Endometrial microvascular endothelial cells (primary cell): ENCODE measurements around the gene TLCD5. TPM values are rescaled to one million over a fixed set of nuclear protein-coding genes. Genes with fewer than 3 reads are reported as not detected.

Source experiments
- in situ Hi-C: cut with HindIII; loops from 2 replicates; pipeline ENCODE4 v1.10.0; 2017; ENCODE audit warnings: low sequenced_read_pairs, low pct_unique_long_range_greater_than_20kb; ENCODE audit errors: inconsistent ontology term
- total RNA-seq: library from RNA; depleted of rRNA; stranded (reverse); fragments of >200 nt; gene quantifications from one replicate; pipeline ENCODE4 v1.2.3, GENCODE V29; 2015; ENCODE audit errors: inconsistent ontology term

Gene TLCD5
- total RNA-seq, 1 donor from 2014 or later: 14.6 TPM

- in situ Hi-C loops: no loop called here
These were observed 19.8 kb upstream of the TLCD5 start for GRCh38 chr11:120305286-120305685.

- in situ Hi-C loops: no loop called here
These were observed 18.4 kb upstream of the TLCD5 start for GRCh38 chr11:120306519-120307242.

DNA sequence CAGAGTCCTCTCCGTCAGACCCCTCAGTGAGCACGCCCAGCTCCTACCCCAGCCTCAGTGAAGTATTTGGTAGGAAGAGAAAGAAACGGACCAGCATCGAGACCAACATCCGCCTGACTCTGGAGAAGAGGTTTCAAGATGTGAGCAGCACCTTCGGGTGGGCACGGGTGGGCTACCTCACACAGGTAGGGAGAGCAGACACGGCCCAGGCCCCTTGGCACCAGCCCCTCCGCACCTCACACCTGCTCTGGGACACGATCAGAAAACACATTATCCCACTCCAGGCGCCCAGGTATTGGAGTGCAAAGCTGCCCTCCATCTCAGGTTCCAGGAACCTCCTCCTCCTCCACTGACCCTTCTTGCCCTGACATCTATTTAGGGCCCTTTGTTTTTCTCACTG is 17.6 kb upstream of the TLCD5 start:
- in situ Hi-C loops: no loop called here

DNA sequence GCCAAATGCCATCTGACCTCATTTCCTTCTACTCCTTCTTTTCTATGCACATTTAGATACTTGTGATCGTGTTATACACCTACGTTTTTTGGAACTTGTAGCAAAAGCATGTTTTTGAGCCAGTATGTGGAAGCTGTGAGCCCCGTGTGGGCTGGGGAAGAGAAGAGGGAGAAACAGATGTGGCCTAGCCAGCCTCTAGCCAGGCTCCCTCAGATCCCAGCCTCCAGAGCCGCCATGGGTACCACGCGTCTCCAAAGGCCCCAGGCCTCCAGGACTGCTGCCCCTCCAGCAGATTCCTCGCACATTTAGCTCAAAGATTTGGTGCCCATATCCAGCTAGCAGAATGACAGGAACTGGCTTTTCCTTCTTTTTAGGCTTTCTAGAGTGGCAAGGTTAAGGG is 17.0 kb upstream of the TLCD5 start:
- in situ Hi-C loops: no loop called here

DNA sequence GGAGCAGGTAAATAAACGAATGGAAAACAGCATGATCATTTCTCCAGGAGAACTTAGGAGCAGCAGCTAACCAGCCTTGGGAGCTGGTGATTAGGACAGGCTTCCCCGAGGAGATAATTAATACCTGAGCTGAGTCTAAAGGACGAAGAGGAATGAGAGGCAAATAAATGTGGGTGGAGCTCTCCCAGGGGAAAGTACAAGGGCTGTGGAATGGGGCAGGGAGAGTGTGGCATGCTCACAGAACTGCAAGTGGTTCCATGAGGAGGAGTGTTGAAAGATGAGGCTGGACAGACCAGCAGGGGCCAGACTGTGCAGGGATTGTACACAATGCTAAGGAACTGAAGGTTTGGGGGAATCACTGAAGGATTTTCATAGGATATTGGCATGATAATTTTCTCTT is 14.2 kb upstream of the TLCD5 start:
- in situ Hi-C loops: no loop called here

GRCh38 chr11:120314861-120315260 is 10.2 kb upstream of the TLCD5 start:
- in situ Hi-C loops: no loop called here

DNA sequence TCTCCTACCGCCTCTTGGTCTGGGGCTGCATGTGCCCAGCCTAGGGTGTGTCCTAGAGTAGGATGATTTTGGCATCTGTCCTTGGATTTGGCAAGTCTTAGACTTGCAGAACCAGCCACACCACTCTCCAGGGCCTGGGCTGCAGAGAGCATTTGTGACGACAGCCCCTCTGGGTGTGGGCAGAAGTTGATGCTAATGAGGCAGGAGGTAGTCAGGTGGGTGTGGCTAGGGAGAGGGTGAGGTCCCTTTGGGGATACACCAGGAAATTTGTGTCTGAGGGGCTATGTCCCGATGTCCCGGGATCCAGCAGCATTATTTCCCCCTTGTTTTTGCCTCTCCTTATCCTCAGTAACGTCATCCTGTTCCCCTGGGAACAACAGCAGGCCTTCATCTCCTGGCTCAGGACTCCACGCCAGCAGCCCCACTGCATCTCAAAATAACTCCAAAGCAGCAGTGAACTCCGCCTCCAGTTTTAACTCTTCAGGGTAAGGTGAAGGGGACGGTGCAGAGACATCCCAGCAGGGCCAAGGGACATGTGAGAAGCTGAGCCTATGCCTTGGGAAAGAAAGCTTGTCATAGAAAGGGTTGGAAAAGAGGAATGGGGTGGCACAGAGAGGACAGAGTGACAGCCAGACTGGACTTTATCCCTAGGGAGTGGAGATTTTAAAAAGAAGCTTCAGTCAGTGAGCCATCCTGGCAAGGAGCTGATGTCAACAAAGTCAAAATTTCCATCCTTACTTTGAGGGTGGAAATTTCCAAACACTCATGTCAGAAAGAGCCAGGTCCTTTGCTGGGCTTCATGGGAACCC is 8.0 kb upstream of the TLCD5 start:
- in situ Hi-C loops: no loop called here

GRCh38 chr11:120317689-120318480 is 7.2 kb upstream of the TLCD5 start:
- in situ Hi-C loops: no loop called here

DNA sequence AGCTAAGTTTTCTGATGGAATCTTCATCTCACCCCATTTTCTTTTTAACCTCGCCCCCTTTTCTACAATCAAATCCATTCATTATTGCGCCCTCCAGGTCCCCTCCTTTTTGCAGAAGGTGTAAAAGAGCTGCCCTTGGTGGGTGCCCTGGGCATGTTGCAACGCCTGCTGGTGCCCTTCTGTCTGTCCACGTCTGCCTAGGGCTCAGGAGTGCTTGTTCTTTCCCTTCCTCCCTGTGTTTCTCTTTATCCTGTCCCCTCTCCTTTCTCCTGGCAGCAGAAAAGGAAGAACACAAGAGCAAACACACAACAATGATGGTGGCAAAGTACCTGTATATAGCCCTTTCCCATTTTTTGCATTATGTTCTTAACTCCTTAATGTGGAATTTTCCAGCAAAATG is 6.2 kb upstream of the TLCD5 start:
- in situ Hi-C loops: no loop called here

GRCh38 chr11:120326228-120326627 is 1.1 kb downstream of the TLCD5 start:
- in situ Hi-C loops: loop anchor here (25.0 kb wide), 1 partner anchor 161 kb away; no protein-coding TSS in a partner anchor

DNA sequence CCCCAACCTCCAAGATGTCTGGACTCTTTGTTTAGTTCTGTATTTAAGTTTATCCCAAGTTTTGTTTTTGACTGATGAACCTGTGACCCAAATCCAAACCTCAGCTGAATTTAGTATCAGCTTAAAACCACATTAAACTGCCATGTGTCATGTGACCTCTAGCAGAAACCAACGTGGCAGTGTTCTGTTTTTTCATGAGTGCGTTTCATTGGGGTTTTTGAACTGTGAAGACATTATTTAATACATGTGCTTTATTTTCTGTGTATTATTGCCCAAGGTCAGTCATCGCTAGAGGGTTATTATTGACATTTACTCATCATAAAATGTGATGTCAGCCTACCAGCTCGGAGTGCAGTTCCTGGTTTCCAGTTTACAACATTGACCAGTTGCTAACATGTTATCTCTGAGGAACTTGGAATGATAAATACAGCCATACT is 1.8 kb downstream of the TLCD5 start:
- in situ Hi-C loops: loop anchor here (25.0 kb wide), 1 partner anchor 160 kb away; no protein-coding TSS in a partner anchor

GRCh38 chr11:120327311-120327710 is 2.2 kb downstream of the TLCD5 start:
- in situ Hi-C loops: loop anchor here (25.0 kb wide), 1 partner anchor 160 kb away; no protein-coding TSS in a partner anchor

DNA sequence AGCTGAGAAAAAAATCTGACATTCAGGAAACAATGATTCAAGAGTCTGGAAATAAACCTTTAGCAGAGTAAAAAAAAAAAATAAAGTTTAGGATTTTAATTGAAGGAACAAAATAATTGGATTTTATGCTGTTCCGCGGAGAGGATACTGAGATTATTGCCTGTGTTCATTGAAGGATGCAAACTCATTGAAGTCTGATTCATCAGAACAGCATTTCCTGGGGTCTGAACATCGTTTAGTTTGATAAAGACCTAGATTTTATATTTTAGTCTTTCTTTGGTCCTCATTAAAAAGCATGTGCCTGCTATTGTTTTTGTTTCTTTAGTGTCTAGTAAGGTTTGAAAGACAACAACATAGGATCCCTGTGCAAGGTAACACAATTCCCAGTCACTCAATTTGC is 4.5 kb downstream of the TLCD5 start:
- in situ Hi-C loops: loop anchor here (25.0 kb wide), 1 partner anchor 158 kb away; no protein-coding TSS in a partner anchor

GRCh38 chr11:120330045-120330444 is 4.9 kb downstream of the TLCD5 start:
- in situ Hi-C loops: loop anchor here (25.0 kb wide), 1 partner anchor 157 kb away; no protein-coding TSS in a partner anchor

GRCh38 chr11:120331301-120331996 is 6.3 kb downstream of the TLCD5 start:
- in situ Hi-C loops: loop anchor here (25.0 kb wide), 1 partner anchor 156 kb away; no protein-coding TSS in a partner anchor

GRCh38 chr11:120332822-120333716 is 8.0 kb downstream of the TLCD5 start:
- in situ Hi-C loops: loop anchor here (25.0 kb wide), 1 partner anchor 154 kb away; no protein-coding TSS in a partner anchor

- in situ Hi-C loops: loop anchor here (25.0 kb wide), 1 partner anchor 154 kb away; no protein-coding TSS in a partner anchor
These were observed 8.7 kb downstream of the TLCD5 start for GRCh38 chr11:120333801-120334200.
